Left lung (tissue), 10 donors: ENCODE data around the gene CASP3. TPM values are rescaled to one million over a fixed set of nuclear protein-coding genes. Genes with fewer than 3 reads are reported as not detected.

Experiments used
- ATAC-seq: fragments of 200-7000 bp; cut with Tn5 transposase; one replicate; pipeline ENCODE4 v1.9.1; 2020; ENCODE audit warnings: moderate library complexity
- DNase-seq, 4 donors: peaks; one replicate each; pipeline ENCODE4 v3.0.0-alpha.2; 2013 to 2020
- H3K27ac ChIP-seq, 2 donors: fragments of 200-600 bp; sonication (generic) in 1 of 2; one replicate each; pipeline versions ENCODE4 v1.5.0 to v1.8.0; 2020 to 2021
- H3K27me3 ChIP-seq, 2 donors: fragments of 200-600 bp; sonication (generic) in 1 of 2; one replicate each; pipeline versions ENCODE4 v1.5.0 to v1.8.0; 2020 to 2021
- H3K36me3 ChIP-seq, 2 donors: fragments of 200-600 bp; sonication (generic) in 1 of 2; one replicate each; pipeline versions ENCODE4 v1.5.0 to v1.8.0; 2020 to 2021
- H3K4me1 ChIP-seq, 2 donors: fragments of 200-600 bp; one replicate each; pipeline ENCODE4 v1.8.0; 2021
- H3K4me3 ChIP-seq, 2 donors: fragments of 200-600 bp; sonication (generic) in 1 of 2; one replicate each; pipeline versions ENCODE4 v1.5.0 to v1.8.0; 2020 to 2021; ENCODE audit warnings: mild to moderate bottlenecking in 1 of 2
- H3K9me3 ChIP-seq, 2 donors: fragments of 200-600 bp; sonication (generic) in 1 of 2; one replicate each; pipeline versions ENCODE4 v1.5.0 to v1.8.0; 2020 to 2021
- CTCF ChIP-seq, 2 donors: fragments of 200-600 bp; sonication (generic) in 1 of 2; IDR thresholded peaks; one replicate each; pipeline versions ENCODE4 v1.5.0 to v1.8.0; 2021; ENCODE audit warnings: antibody characterized with exemption in 2 of 2
- intact Hi-C, 2 donors: fragments of 100-400 bp; cut with DNase I; formaldehyde crosslinking; loops; one replicate each; pipeline versions ENCODE4 v1.11.2 to v1.14.2; 2022
- polyA plus RNA-seq, 6 donors: library from polyadenylated mRNA; unstranded; fragments of 120-200 nt; gene quantifications; one replicate each; pipeline ENCODE4 v1.2.1, GENCODE V29; 2013; ENCODE audit not compliant: insufficient read length in 6 of 6
- total RNA-seq, 2 donors: library from RNA; stranded (reverse); fragmentation: NEBNext Ultra II Directional; extraction: Animal tissue kit (Norgen Biotek cat#: 25700); gene quantifications; one replicate each; pipeline ENCODE4 v1.2.1, GENCODE V29; 2021
- donor health status: DM: no; HTN: yes; CAD: no.
- donor health status: DM: no; HTN: no; CAD: no.

The CASP3 gene
- total and polyA plus RNA-seq, 8 donors, result 19.1 to 37.9 (median 35.0) TPM

- no peak for TF ChIP-seq CTCF (IDR thresholded peaks at IDR 0.05)
- peaks cover 0 to 26% of the 10 kb centered on the region in 2 donors for H3K36me3 ChIP-seq
- H3K4me3 ChIP-seq, result no peak overlapping the region
- H3K9me3 ChIP-seq, result no peaks in the 10 kb centered on the region
- no peak overlapping the region for H3K27ac ChIP-seq
- intact Hi-C loops, result no loop called here
- H3K4me1 ChIP-seq, result no peaks in the 10 kb centered on the region
- H3K27me3 ChIP-seq, result no peaks in the 10 kb centered on the region
- no peak for ATAC-seq
- DNase-seq, result no peak
Observed at GRCh38 chr4:184694412-184694956, 45.2 kb upstream of the CASP3 start.

GRCh38 chr4:184693056-184693455 is 43.8 kb upstream of the CASP3 start:
- peak in 1 of 4 donors; percentile 2 for DNase-seq
- Histone ChIP-seq H3K36me3 (peaks cover 0 to 26% of the 10 kb centered on the region in 2 donors), H3K4me3 (no peak overlapping the region), H3K27ac (no peak overlapping the region), H3K27me3 (no peaks in the 10 kb centered on the region), H3K9me3 (no peaks in the 10 kb centered on the region), H3K4me1 (no peaks in the 10 kb centered on the region)
- intact Hi-C loops, result no loop called here
- no peak for TF ChIP-seq CTCF (IDR thresholded peaks at IDR 0.05)
- ATAC-seq, result no peak

- Histone ChIP-seq H3K27me3 (no peaks in the 10 kb centered on the region), H3K9me3 (no peaks in the 10 kb centered on the region), H3K4me3 (no peak overlapping the region), H3K36me3 (peaks cover 0 to 23% of the 10 kb centered on the region in 2 donors), H3K4me1 (peaks cover 0 to 7% of the 10 kb centered on the region in 2 donors), H3K27ac (no peak overlapping the region)
- DNase-seq, result no peak
- ATAC-seq, result no peak
- intact Hi-C loops, result no loop called here
- no peak for TF ChIP-seq CTCF (IDR thresholded peaks at IDR 0.05)
Observed at GRCh38 chr4:184689681-184690080, 40.4 kb upstream of the CASP3 start.

GRCh38 chr4:184688447-184688846 is 39.2 kb upstream of the CASP3 start:
- H3K4me3 ChIP-seq, result no peak overlapping the region
- intact Hi-C loops, result no loop called here
- ATAC-seq (peak; percentile 47), DNase-seq (no peak)
- H3K27me3 ChIP-seq, result no peaks in the 10 kb centered on the region
- H3K27ac ChIP-seq, result no peak overlapping the region
- H3K36me3 ChIP-seq, result peaks cover 0 to 13% of the 10 kb centered on the region in 2 donors
- no peaks in the 10 kb centered on the region for H3K9me3 ChIP-seq
- no peak for TF ChIP-seq CTCF (IDR thresholded peaks at IDR 0.05)
- H3K4me1 ChIP-seq, result peaks cover 0 to 13% of the 10 kb centered on the region in 2 donors

GRCh38 chr4:184688005-184688404 is 38.8 kb upstream of the CASP3 start:
- intact Hi-C loops, result no loop called here
- Histone ChIP-seq H3K4me1 (peaks cover 0 to 13% of the 10 kb centered on the region in 2 donors), H3K36me3 (peaks cover 0 to 13% of the 10 kb centered on the region in 2 donors), H3K27ac (no peak overlapping the region), H3K9me3 (no peaks in the 10 kb centered on the region), H3K27me3 (no peaks in the 10 kb centered on the region), H3K4me3 (no peak overlapping the region)
- ATAC-seq (no peak), DNase-seq (no peak)
- no peak for TF ChIP-seq CTCF (IDR thresholded peaks at IDR 0.05)
